CD4-positive, alpha-beta T cell treated with Interleukin-15 for 1 hour (primary cell): Measurements from ENCODE around the gene USP6.
"Not testable (repeated sequence)": the region's sequence is repeated elsewhere in the genome, so short reads cannot be mapped to it uniquely, and the experiment has no call there.

Experiments used
- DNase-seq: peaks from one replicate; pipeline ENCODE4 v3.0.0-alpha.2; 2020

Gene USP6

DNA sequence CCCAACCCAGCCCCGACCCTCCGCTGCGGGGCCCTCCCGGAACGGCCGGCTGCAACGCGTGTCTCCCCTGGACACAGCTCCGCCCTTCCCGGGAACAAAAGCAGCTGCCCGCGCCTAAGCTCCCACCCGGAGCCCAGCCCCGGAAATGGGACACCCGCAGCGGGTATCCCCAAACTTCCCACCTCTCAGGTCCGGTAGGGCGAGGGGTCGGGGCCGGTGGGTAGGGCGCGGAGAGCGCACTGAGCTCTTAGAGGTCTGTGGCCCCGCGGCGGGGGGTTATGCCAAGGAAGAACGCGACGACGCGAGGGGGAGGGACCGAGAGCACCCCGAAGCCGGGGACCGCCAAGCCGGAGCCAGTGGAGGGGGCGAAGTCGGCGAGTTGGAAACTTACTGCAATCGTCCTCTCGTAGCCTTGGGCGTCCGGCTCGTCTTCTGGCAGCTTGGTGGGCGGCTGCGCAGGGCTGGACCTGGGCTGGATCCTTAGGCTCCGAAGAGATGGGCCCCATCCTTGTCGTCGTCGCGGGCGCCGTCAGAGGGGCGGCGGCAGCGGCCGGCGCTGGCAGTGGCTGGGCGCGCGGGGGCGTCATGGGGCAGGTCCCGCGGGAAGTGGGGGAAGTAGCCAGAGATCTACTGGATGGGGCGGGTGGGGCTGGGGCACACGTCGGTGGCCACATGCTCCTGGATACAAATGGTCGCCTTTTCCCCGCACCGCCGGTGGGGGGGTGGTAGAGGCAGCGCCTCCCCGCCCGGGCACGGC, 6.9 kb downstream of the USP6 start:
- no peak for DNase-seq

GRCh38 chr17:5123343-5124124, 7.7 kb downstream of the USP6 start:
- no peak for DNase-seq

GRCh38 chr17:5124125-5124760, 8.4 kb downstream of the USP6 start:
- not testable (repeated sequence) for DNase-seq

GRCh38 chr17:5124896-5125295, 9.1 kb downstream of the USP6 start:
- DNase-seq, result not testable (repeated sequence)

- DNase-seq, result no peak
Measured at GRCh38 chr17:5126719-5127488, 11.1 kb downstream of the USP6 start.

DNA sequence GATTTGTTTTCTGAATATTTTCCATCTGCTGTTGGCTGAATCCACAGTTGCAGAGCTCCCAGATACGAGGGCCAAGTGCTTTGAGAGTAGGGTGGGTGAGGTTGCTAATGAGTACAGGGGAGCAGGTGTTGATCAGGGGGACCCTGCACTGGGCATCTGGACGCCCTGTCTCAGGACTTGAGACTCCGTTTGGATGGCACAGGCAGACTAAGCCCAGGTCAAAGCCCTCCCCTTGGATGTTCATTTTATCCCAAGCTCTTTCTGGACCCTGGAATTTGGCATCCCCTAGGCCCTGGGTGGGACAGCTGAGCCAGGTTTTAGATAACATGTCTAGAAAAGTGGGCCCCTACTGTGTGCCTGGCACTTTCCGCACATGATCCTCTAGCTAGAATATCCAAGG, 12.1 kb downstream of the USP6 start:
- no peak for DNase-seq

DNA sequence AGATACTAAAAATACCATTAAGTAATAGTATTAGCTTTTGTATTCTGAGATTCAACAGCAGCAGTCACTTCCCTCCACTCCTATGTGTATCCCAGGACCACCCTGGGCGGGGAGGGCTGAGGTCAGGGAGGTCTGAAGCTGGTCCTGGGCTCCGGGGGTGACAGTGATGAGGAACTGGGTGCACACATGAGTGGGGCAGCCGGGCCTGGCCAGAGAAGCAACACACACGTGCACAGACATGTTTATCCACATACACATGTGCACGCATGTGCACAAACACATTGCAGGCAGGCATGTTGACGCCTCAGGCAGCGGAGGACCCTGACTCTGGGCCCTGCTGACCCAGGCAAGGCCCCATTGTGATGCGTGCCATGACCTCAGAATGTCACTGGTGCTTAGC, 12.6 kb downstream of the USP6 start:
- not testable (repeated sequence) for DNase-seq

- DNase-seq, result no peak
Measured at GRCh38 chr17:5128905-5129535, 13.2 kb downstream of the USP6 start.

DNA sequence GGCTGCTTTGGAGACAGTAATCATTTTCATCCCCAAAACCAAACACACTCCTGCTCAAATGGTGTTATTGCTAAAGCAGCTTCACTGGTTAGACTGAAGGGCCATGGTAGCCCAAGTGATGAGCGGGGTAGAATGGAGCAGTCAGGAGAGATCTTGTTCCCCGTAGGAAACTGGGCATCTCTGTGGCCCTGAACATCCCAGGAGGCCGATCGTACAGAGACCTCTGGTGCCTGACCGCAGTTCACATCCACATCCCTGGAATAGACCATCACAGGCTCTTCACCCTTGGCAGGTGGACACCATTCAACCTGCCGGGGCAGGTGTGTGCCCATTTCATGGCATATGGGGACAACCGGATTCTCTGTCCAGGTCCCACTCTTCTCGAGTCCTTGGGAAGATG, 13.9 kb downstream of the USP6 start:
- DNase-seq, result not testable (repeated sequence)

- DNase-seq, result not testable (repeated sequence)
Measured at GRCh38 chr17:5130261-5130660, 14.4 kb downstream of the USP6 start.

- not testable (repeated sequence) for DNase-seq
Measured at GRCh38 chr17:5130687-5131086, 14.9 kb downstream of the USP6 start.

- no peak for DNase-seq
Measured at GRCh38 chr17:5131146-5131715, 15.4 kb downstream of the USP6 start.

GRCh38 chr17:5131799-5132502, 16.1 kb downstream of the USP6 start:
- not testable (repeated sequence) for DNase-seq

DNA sequence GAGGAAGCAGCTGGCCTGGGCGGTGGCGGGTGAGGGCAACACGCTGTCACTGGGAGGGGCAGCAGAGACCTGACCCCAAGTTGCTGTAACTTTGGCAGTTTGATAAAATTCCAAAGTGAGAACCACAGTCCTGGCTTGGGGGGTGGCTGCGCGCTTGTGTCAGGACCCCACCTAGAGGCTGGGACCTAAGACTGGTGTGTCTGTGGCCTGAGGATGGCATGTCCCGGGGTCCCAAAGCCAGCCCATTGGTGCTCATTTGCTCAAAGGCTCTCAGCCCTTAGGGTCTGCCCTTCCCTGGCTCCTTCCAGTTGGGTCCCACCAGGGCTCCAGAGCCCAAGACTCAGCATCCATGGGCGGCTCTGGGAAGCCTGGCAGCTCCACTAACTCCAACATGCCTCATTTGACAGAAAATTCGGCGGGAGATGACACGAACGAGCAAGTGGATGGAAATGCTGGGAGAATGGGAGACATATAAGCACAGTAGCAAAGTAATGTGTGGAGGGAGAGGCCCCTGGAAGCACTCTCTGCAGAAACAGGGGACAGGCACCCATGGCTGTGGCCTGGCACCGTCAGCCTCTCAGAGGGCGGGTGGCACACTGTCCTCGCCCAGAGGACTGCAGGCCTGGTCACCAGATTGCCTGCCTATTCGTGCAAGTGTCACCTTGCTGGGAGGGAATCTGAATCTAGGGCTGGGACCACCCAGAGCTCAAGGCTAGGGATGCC, 16.8 kb downstream of the USP6 start:
- not testable (repeated sequence) for DNase-seq

- no peak for DNase-seq
Measured at GRCh38 chr17:5133311-5133710, 17.5 kb downstream of the USP6 start.

DNA sequence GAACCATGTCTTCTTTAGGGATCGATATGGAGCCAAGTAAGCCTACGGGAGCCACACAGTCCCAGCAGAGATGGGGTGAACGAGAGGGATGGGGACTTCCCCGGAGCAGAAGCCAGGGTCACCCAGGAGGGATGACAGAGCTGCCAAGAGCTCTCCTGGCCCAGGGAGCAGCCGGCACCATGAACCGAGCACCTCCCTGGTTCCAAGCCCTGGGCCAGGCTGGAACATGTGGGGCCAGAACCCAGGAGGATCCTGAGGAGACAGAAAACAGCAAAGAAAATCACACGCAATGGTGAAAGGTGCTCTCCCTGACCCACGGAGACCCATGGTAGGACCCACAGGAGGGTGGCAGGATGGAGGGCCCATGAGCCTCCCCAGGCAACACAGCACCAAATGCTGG, 18.1 kb downstream of the USP6 start:
- DNase-seq, result not testable (repeated sequence)

GRCh38 chr17:5134571-5134970, 18.7 kb downstream of the USP6 start:
- DNase-seq, result not testable (repeated sequence)

GRCh38 chr17:5135131-5135712, 19.4 kb downstream of the USP6 start:
- DNase-seq, result not testable (repeated sequence)

GRCh38 chr17:5135726-5136579, 20.1 kb downstream of the USP6 start:
- no peak for DNase-seq
